DND-41 (cell line): ENCODE measurements around the gene LIF.

Experiments used
- ATAC-seq: fragments of 200-7000 bp; cut with Tn5 transposase; 3 replicates; pipeline ENCODE4 v1.9.1; 2021; ENCODE audit warnings: low read depth; ENCODE audit not compliant: insufficient read depth
- DNase-seq: peaks from one replicate; pipeline ENCODE4 v3.0.0-alpha.2; 2020
- H2AFZ ChIP-seq: 2 replicates; pipeline ENCODE4 v1.6.0; 2012; ENCODE audit warnings: low read depth, low read length
- H3K27ac ChIP-seq: 2 replicates; pipeline ENCODE4 v1.5.1; 2012; ENCODE audit warnings: low read length, inconsistent platforms
- H3K27me3 ChIP-seq: fragments of 200-600 bp; sonication (generic); 2 replicates; pipeline ENCODE4 v1.6.0; 2012; ENCODE audit warnings: low read length, mild to moderate bottlenecking, inconsistent platforms; ENCODE audit not compliant: insufficient read depth, poor library complexity
- H3K36me3 ChIP-seq: 2 replicates; pipeline ENCODE4 v1.5.1; 2012; ENCODE audit warnings: low read length, inconsistent platforms; ENCODE audit not compliant: insufficient read depth
- H3K4me1 ChIP-seq: 2 replicates; pipeline ENCODE4 v1.5.1; 2012; ENCODE audit warnings: mild to moderate bottlenecking, low read length; ENCODE audit not compliant: insufficient read depth
- H3K4me2 ChIP-seq: 2 replicates; pipeline ENCODE4 v1.6.0; 2012; ENCODE audit warnings: mild to moderate bottlenecking, moderate library complexity, low read length, inconsistent platforms; ENCODE audit not compliant: insufficient read depth
- H3K4me3 ChIP-seq, 2 experiments: fragments of 200-600 bp in 1 of 2; shearing (Covaris generic) in 1 of 2; 2 replicates each; pipeline ENCODE4 v1.5.1; 2012 to 2016; ENCODE audit warnings: inconsistent platforms in 2 of 2, low read length in 2 of 2, mild to moderate bottlenecking in 2 of 2, low read depth in 1 of 2, moderate library complexity in 1 of 2
- H3K79me2 ChIP-seq: 2 replicates; pipeline ENCODE4 v1.6.0; 2012; ENCODE audit warnings: low read length, inconsistent platforms; ENCODE audit not compliant: insufficient read depth
- H3K9ac ChIP-seq: 2 replicates; pipeline ENCODE4 v1.6.0; 2012; ENCODE audit warnings: low read depth, mild to moderate bottlenecking, inconsistent platforms, low read length, moderate library complexity
- H3K9me3 ChIP-seq: 2 replicates; pipeline ENCODE4 v1.5.1; 2012; ENCODE audit warnings: low read length, moderate library complexity, mild to moderate bottlenecking, inconsistent platforms; ENCODE audit not compliant: insufficient read depth, severe bottlenecking
- H4K20me1 ChIP-seq: 2 replicates; pipeline ENCODE4 v1.6.0; 2012; ENCODE audit warnings: low read length; ENCODE audit not compliant: insufficient read depth
- CTCF ChIP-seq: IDR thresholded peaks from 2 replicates; pipeline ENCODE4 v1.5.1; 2012; ENCODE audit warnings: borderline replicate concordance, low read length, moderate library complexity, mild to moderate bottlenecking; ENCODE audit not compliant: poor library complexity, severe bottlenecking; ENCODE audit errors: extremely low read depth
- EZH2 ChIP-seq: IDR thresholded peaks from 3 replicates; pipeline ENCODE4 v1.6.1; 2012; ENCODE audit warnings: borderline replicate concordance, low read depth, mild to moderate bottlenecking, moderate library complexity, low read length, inconsistent platforms; ENCODE audit not compliant: severe bottlenecking

The LIF gene

GRCh38 chr22:30244066-30244465, 2.5 kb downstream of the LIF start:
- H3K27ac ChIP-seq: no peak overlapping the region
- H3K4me2 ChIP-seq: no peak overlapping the region
- no peak for DNase-seq

GRCh38 chr22:30243661-30244060, 2.9 kb downstream of the LIF start:
- Histone ChIP-seq H3K4me2 (no peak overlapping the region), H3K27me3 (no peaks in the 10 kb centered on the region), H4K20me1 (no peaks in the 10 kb centered on the region), H3K27ac (no peak overlapping the region; the same call in 1 of the 2 replicates), H3K9me3 (no peaks in the 10 kb centered on the region), H3K4me1 (peaks cover 37% of the 10 kb centered on the region), H3K79me2 (no peaks in the 10 kb centered on the region), H3K4me3 (no peak overlapping the region), H3K9ac (no peak overlapping the region), H2AFZ (no peak overlapping the region), H3K36me3 (peaks cover 2% of the 10 kb centered on the region; the same call in 1 of the 2 replicates)
- ATAC-seq (no peak), DNase-seq (no peak)
- TF ChIP-seq EZH2: no peak
- TF ChIP-seq CTCF: no peak

More at GRCh38 chr22:30244066-30244465, 2.5 kb downstream of the LIF start:
- Histone ChIP-seq H4K20me1 (no peaks in the 10 kb centered on the region), H3K79me2 (no peaks in the 10 kb centered on the region), H3K27me3 (no peaks in the 10 kb centered on the region), H3K36me3 (peaks cover 2% of the 10 kb centered on the region; the same call in 1 of the 2 replicates), H3K9ac (no peak overlapping the region), H3K4me3 (no peak overlapping the region), H3K9me3 (no peaks in the 10 kb centered on the region), H2AFZ (no peak overlapping the region), H3K4me1 (peaks cover 39% of the 10 kb centered on the region)
- no peak for ATAC-seq
- TF ChIP-seq EZH2: no peak
- TF ChIP-seq CTCF: no peak

GRCh38 chr22:30241576-30242371, 4.8 kb downstream of the LIF start:
- peaks cover 32% of the 10 kb centered on the region for H3K4me1 ChIP-seq
- H3K79me2 ChIP-seq: no peaks in the 10 kb centered on the region
- no peaks in the 10 kb centered on the region for H4K20me1 ChIP-seq
- H3K4me2 ChIP-seq: no peak overlapping the region
- H3K4me3 ChIP-seq: no peak overlapping the region
- no peak overlapping the region for H3K9ac ChIP-seq
- ATAC-seq (no peak), DNase-seq (no peak)
- no peak overlapping the region for H3K27ac ChIP-seq
- no peak for TF ChIP-seq CTCF
- no peak for TF ChIP-seq EZH2
- no peaks in the 10 kb centered on the region for H3K9me3 ChIP-seq
- peaks cover 2% of the 10 kb centered on the region; the same call in 1 of the 2 replicates for H3K36me3 ChIP-seq
- no peak overlapping the region for H2AFZ ChIP-seq
- H3K27me3 ChIP-seq: no peaks in the 10 kb centered on the region
